CD4-positive, alpha-beta T cell treated with Interferon gamma for 1 hour (primary cell): ENCODE data around the gene AFF3.

ENCODE experiments used
- DNase-seq: peaks from one replicate; pipeline ENCODE4 v3.0.0-alpha.2; 2020

Gene AFF3

GRCh38 chr2:100041385-100041784 lies 101.0 kb downstream of the AFF3 start:
- DNase-seq: no peak

GRCh38 chr2:100040906-100041305 lies 101.5 kb downstream of the AFF3 start:
- no peak for DNase-seq

DNA sequence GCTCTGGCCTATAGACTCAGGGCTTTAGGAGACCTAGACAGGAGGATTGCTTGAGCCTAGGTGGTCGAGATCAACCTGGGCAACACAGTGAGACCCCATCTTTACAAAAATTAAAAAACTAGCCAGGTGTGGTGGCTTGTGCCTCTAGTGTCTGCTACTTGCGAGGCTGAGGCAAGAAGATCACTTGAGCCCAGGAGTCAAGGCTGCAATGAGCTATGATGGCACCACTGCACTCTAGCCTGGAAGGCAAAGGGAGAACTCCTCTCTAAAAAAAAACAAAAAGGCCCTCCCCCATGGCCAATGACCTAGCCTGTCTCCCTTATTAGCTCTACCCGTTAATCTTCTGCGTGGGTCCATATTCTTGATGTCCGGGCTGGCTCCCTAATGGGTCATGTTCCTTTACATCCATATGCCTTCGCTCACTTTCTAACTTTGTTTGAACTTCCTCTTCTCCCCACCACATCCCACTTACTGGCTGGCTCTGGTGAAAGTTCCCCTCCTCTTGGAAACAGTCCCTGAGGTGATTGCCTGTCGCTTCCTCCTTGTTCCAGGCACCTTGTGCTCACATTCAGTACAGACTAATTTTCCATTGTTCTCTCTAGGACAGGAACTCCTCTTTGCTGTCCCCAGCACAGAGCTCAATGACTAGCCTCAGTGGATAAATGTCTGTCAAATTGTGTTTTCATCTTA lies 103.0 kb downstream of the AFF3 start:
- DNase-seq: no peak

GRCh38 chr2:100038011-100038410 lies 104.4 kb downstream of the AFF3 start:
- DNase-seq: no peak

- DNase-seq: no peak
Observed at GRCh38 chr2:100036793-100037192, 105.6 kb downstream of the AFF3 start.

DNA sequence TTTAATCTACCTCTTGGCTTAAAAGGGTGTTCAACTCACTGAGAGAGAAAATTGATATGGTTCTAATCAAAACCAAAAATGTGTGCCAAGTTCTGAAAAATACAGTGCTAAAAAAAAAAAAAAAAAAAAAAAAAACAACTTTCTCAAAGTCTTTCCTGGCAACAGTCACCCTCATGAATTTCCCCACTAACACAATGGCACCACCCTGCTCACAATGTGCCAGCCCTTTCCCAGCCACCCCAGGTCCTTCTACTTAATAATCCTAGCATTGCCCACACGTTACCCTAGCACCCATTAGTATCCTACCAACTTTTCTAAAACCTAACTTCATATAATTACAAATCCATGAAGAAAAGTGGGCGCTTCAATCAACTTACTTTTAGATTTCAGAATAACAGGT lies 106.4 kb downstream of the AFF3 start:
- DNase-seq: no peak

- no peak for DNase-seq
Observed at GRCh38 chr2:100034431-100034830, 108.0 kb downstream of the AFF3 start.

- DNase-seq: no peak
Observed at GRCh38 chr2:100033976-100034375, 108.4 kb downstream of the AFF3 start.

GRCh38 chr2:100031604-100032003 lies 110.8 kb downstream of the AFF3 start:
- no peak for DNase-seq

- no peak for DNase-seq
Observed at GRCh38 chr2:100029460-100029859, 112.9 kb downstream of the AFF3 start.

- DNase-seq: no peak
Observed at GRCh38 chr2:100021791-100022340, 120.5 kb downstream of the AFF3 start.

- DNase-seq: no peak
Observed at GRCh38 chr2:100019499-100019898, 122.9 kb downstream of the AFF3 start.

GRCh38 chr2:100018341-100019193 lies 123.8 kb downstream of the AFF3 start:
- no peak for DNase-seq

DNA sequence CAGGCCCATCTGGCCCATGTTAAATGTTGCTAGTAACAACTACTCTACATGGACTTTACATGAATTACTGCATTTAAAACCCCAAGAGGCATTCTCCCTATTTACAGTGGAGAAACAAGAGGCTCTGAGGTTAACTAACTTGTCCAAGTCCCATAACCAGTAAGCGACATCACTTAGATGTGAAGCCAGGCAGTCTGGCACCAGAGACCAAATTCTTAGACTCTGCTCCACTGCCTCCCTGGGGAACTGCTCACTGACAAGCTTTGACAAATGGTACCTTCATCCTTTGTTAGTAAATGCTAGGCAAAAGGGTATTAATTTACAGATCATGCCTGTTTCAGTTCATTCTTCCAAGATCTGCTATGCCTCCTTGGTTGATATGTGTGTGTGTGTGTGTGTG lies 124.8 kb downstream of the AFF3 start:
- DNase-seq: no peak

DNA sequence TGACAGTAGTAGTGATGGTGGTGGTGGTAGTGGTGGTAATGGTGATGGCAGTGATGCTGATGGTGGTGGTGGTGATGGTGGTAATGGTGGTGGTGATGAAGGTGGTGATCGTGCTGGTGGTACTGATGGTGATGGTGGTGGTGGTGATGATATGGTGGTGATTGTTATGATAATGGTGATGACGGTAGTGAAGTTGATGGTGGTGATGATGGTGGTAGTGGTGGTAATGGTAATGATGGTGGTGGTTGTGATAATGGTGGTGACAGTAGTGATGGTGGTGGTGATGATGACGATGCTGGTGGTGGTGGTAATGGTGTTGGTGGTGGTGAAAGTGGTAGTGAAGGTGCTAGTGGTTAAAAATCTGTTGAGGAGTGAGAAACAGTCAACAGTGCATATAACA lies 125.6 kb downstream of the AFF3 start:
- DNase-seq: no peak

DNA sequence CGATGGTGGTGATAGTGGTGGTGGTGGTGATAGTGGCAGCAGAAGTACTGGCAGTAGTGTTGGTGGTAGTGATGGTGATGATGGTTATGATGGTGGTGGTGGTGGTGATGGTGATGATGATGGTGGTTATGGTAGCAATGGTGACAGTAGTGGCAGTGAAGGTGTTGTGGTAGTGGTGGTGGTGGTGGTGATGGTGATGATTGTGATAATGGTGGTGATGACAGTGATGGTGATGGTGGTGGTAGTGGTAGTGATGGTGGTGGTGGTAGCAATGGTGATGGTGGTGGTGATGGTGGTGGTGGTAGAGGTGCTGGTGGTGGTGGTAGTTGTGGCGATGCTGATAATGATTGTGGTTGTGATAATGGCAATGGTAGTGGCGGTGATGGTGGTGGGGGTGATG lies 126.5 kb downstream of the AFF3 start:
- no peak for DNase-seq

DNA sequence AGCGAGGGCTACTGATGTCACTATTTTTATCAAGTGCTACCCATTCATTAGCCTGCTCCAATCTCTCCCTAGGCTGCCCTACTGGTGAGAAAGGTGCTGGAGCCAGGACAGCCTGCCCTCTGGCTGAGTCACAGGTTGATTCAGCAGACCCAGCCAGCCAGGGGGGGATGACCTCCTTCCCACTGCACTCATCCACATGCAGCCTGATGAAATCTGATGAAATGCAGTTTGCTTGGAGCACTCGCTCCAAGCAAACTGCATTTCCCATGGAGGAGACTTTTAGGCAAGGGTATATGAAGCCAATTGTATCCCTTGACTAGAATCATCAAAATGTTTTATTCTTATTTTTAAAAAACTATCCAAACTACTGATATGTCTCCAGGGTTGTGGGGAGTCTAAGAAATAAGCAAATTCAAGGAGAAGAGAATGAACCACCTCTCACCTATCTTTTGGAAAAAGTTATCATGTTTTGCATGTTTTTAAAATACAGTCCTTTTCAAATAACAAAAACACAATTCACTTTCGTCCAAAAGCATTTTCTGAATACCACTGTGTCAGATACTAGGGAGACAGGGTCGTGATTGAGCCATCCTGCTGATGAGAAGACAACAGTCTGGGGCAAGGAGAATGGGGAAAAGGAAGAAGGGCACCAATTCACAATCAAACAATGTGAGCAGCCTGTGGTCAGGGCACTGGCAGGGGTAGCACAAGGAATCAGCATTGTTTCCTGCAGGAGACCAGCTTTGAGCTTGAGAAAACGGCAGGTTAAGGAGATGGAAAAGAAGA lies 128.3 kb downstream of the AFF3 start:
- no peak for DNase-seq

DNA sequence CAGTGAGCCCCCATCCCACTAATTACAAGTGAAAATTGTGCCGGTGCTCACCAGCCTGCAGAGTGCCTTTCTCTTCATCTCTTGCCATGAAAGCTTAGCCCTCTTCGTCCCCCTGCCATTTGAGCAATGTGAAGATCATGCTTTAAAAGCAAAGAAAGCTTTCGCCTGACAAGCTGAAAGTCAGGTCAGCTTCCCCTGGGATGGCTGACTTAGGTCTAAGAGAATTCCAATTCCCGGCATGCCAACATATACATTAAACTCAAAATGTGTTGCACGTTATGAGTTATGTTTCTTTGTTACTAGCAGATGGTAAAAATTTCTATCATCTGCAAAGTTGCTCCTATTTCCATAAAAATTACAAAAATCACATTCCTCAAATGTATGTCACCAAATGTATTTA lies 129.8 kb downstream of the AFF3 start:
- no peak for DNase-seq

GRCh38 chr2:100011272-100011731 lies 131.1 kb downstream of the AFF3 start:
- no peak for DNase-seq

DNA sequence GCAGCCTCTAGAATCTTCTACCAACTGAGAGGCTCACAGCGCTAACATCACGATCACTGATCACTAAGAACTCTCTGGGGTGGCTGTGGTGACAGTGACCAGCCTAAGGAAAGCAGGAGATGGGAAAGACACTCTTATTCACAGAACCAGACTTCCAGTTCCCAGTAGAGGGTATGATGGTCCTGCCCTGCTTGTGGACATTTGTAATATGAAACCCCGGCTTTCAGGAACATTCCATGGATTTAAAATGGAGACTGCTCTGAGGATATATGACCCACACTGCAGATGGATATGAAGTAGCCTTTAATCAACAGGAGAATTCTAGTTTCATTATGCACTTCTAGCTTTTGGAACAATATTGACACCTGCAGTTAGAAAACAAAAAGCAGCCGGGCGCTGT lies 131.8 kb downstream of the AFF3 start:
- DNase-seq: no peak

GRCh38 chr2:100009743-100010142 lies 132.6 kb downstream of the AFF3 start:
- no peak for DNase-seq

DNA sequence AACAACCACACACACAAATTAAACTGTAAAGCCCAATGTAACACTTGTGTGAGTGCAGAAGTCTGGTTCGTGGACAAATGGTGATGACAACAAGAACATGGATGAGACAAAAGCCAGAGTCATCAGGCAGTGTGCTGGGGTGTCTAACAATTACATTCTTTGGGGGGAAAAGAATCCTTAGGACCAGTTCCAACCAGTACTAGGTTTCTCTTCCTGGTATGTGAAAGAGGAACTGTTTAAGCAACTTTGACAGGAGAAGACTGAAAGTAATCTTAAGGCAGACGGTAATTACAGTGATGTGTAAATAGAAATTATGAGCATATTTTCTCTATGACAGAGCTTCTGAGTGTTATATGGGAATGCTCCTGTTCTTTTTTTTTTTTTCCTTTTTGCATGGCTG lies 133.4 kb downstream of the AFF3 start:
- no peak for DNase-seq

- DNase-seq: no peak
Observed at GRCh38 chr2:100006516-100006915, 135.9 kb downstream of the AFF3 start.
